HFF-Myc (cell line): ENCODE results near the gene NMS.

ENCODE experiments used
- DNase-seq: peaks from one replicate; pipeline ENCODE4 v3.0.0-alpha.2; 2011; ENCODE audit warnings: low read depth; ENCODE audit errors: extremely low read depth
- H3K4me3 ChIP-seq: replicated peaks from 2 replicates; pipeline ENCODE4 v1.5.1; 2011; ENCODE audit warnings: low read depth, mild to moderate bottlenecking, control low read depth, low read length
- TF ChIP-seq, protein P1 (sequence below): IDR thresholded peaks from 2 replicates; pipeline ENCODE4 v1.5.1; 2012; ENCODE audit warnings: mild to moderate bottlenecking, low read depth, low read length, control low read depth; ENCODE audit errors: missing control alignments

Gene NMS, protein sequence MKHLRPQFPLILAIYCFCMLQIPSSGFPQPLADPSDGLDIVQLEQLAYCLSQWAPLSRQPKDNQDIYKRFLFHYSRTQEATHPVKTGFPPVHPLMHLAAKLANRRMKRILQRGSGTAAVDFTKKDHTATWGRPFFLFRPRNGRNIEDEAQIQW

DNA sequence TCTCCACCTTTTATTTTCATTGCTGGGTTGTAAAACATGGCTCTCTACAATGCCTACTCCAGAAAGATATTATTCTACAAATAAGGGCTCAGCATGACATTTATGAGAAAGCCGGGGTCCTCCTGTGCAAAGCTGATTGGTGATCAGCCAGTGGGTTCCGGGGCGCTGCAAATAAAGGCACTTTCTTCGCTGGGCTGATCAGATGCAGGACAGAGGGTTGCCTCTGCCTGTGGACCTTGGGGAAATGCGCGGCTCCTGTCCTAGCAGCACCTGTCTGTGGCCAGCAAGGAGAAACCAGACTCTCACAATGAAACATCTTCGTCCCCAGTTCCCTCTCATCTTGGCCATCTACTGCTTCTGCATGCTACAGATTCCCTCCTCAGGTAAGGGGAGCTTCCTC, at the start of gene NMS:
TSS of gene NMS (plus strand) at position 301 of the 400 bp plus-strand sequence. CDS start at position 308, 7 bp downstream.
- TF ChIP-seq, protein P1, sequence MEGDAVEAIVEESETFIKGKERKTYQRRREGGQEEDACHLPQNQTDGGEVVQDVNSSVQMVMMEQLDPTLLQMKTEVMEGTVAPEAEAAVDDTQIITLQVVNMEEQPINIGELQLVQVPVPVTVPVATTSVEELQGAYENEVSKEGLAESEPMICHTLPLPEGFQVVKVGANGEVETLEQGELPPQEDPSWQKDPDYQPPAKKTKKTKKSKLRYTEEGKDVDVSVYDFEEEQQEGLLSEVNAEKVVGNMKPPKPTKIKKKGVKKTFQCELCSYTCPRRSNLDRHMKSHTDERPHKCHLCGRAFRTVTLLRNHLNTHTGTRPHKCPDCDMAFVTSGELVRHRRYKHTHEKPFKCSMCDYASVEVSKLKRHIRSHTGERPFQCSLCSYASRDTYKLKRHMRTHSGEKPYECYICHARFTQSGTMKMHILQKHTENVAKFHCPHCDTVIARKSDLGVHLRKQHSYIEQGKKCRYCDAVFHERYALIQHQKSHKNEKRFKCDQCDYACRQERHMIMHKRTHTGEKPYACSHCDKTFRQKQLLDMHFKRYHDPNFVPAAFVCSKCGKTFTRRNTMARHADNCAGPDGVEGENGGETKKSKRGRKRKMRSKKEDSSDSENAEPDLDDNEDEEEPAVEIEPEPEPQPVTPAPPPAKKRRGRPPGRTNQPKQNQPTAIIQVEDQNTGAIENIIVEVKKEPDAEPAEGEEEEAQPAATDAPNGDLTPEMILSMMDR = no peak
- DNase-seq = no peak
- no peak within 1 kb of the TSS for H3K4me3 ChIP-seq

DNA sequence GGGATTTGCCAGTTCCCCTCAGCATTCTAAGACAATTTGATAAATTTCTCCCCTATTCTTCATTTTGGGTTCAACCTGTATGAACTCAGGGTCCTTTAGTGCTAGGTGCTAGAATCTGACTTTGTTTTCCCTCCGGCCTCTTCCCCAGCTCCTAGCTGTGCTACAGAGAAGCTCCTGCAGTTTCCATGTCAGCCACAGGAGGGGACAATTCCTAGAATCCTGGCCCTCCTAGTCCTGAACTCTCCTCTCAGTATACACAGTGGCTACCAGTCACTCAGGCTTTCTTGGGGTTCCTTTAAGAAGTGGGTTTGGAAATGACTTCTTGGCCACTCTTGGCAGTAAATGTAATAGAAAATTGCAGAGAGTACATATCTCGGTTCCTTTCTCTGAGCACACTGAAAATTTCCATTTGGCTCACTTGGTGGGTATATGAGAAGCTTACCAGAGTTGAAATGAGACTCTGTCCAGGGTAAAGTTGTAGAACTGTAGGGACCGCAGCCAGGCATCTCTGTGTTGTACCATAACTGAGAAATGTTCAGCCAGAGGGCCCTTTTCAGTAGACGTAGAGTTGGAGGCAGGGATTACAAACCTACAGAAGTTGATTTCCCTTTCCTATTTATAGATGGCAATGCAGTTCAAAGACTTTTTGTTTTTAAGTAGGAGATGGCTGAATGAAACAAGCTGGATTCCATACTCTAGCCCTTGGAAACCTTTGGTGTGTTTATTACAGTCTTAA, 47.8 kb upstream of the NMS start:
- no peak for DNase-seq
- TF ChIP-seq, protein P1 = peak; percentile 71
- H3K4me3 ChIP-seq = no peak overlapping the region

DNA sequence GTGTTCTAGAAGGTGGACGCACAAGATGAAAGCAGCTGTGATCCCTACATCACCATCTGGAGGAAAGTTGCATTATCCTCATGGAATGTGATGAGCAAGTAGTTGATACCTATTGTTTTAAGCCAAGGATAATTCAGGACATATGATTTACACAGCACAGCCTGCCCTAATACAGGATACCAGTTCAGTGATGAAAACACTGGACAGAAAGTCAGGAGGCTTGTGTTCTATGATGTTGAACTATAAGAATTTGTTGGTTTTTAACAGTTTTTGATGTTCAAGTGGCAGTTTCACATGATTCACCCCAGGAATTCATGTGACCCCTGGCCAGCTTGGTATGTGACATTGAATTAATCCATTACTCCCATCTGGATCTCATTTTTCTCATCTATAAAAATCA, 46.7 kb upstream of the NMS start:
- H3K4me3 ChIP-seq = no peak overlapping the region
- TF ChIP-seq, protein P1 = no peak
- peak; percentile 58 for DNase-seq

DNA sequence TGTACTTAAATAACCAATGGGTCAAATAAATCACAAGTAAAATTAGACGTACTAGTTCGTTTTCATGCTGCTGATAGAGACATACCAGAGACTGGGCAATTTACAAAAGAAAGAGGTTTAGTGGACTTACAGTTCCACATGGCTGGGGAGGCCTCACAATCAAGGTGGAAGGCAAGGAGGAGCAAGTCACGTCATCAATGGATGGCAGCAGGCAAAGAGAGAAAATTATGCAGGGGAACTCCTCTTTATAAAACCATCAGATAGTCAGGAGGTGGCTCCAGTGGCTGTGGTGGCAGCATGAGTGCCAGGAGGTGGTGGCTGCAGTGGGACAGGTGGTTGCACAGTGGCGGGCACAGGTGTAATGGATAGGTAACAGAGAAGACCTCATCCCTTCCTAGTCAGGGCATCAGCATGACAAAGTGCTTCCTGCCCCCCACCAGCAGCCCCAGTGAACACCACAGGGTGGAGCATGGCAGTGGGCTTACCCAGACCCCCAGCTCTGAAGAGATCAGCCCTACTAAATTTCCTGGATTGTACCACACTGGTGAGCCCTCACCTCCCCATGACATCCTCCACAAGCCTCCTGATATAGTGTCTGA, 45.9 kb upstream of the NMS start:
- TF ChIP-seq, protein P1 = no peak
- no peak overlapping the region for H3K4me3 ChIP-seq
- no peak for DNase-seq

DNA sequence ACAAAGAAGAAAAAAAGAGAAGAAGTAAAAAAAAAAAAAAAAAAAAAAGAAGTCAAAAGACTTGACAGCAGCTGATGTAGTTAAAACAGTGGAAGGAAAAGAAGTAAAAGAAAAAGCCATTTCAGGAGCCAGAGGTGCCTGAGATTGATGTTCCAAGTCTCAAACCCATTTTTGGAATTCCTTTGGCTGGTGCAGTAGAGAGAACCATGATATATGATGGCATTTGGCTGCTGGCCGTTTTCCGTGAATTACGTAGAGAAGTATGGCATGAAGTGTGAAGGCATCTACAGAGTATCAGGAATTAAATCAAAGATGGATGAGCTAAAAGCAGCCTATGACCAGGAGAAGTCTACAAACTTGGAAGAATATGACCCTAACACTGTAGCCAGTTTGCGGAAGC, 45.2 kb upstream of the NMS start:
- TF ChIP-seq, protein P1 = no peak
- no peak for DNase-seq
- no peak overlapping the region for H3K4me3 ChIP-seq

DNA sequence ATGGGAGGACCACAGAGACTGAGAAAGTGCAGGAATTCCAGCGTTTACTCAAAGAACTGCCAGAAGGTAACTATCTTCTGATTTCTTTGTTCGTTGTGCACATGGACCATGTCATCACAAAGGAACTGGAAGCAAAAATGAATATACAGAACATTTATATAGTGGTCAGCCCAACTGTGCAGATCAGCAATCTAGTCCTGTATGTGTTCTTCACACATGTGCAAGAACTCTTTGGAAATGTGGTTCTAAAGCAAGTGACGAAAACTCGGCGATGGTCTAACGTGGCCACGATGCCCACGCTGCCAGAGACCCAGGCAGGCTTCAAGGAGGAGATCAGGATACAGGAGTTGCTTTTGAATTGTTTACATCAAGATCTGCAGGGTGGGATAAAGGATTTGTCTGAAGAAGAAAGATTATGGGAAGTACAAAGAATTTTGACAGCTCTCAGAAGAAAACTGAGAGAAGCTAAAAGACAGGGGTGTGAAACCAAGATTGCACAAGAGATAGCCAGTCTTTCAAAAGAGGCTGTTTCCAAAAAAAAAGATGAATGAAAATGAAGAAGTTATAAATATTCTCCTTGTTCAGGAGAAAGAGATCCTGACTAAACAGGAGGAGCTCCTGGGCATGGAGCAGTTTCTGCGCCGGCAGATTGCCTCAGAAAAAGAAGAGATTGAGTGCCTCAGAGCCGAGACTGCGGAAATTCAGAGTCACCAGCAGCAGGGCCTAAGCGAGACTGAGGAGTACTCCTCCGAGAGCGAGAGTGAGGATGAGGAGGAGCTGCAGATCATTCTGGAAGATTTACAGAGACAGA, 44.5 kb upstream of the NMS start:
- H3K4me3 ChIP-seq = no peak overlapping the region
- DNase-seq = no peak
- TF ChIP-seq, protein P1 = no peak
